GM19193 (cell line): ENCODE data around the gene ACOXL.

Experiments used
- POLR2A ChIP-seq: IDR thresholded peaks from 4 replicates; pipeline ENCODE4 v1.6.1; 2011; ENCODE audit not compliant: insufficient read depth, insufficient read length; ENCODE audit errors: extremely low read depth

ACOXL gene

GRCh38 chr2:110860630-110861029 is 128.3 kb downstream of the ACOXL start:
- TF ChIP-seq POLR2A: no peak

- no peak for TF ChIP-seq POLR2A
Observed at GRCh38 chr2:110861616-110862260, 129.4 kb downstream of the ACOXL start.

GRCh38 chr2:110863726-110864125 is 131.4 kb downstream of the ACOXL start:
- TF ChIP-seq POLR2A: no peak

- TF ChIP-seq POLR2A: no peak
Observed at GRCh38 chr2:110864176-110864575, 131.8 kb downstream of the ACOXL start.

- TF ChIP-seq POLR2A: no peak
Observed at GRCh38 chr2:110864731-110865130, 132.4 kb downstream of the ACOXL start.

GRCh38 chr2:110865188-110865587 is 132.8 kb downstream of the ACOXL start:
- no peak for TF ChIP-seq POLR2A

- TF ChIP-seq POLR2A: no peak
Observed at GRCh38 chr2:110866045-110866444, 133.7 kb downstream of the ACOXL start.

- TF ChIP-seq POLR2A: no peak
Observed at GRCh38 chr2:110866466-110866865, 134.1 kb downstream of the ACOXL start.

GRCh38 chr2:110867078-110867477 is 134.7 kb downstream of the ACOXL start:
- no peak for TF ChIP-seq POLR2A

GRCh38 chr2:110868971-110869370 is 136.6 kb downstream of the ACOXL start:
- no peak for TF ChIP-seq POLR2A

GRCh38 chr2:110869472-110870446 is 137.4 kb downstream of the ACOXL start:
- no peak for TF ChIP-seq POLR2A

GRCh38 chr2:110870545-110870944 is 138.2 kb downstream of the ACOXL start:
- no peak for TF ChIP-seq POLR2A

- TF ChIP-seq POLR2A: no peak
Observed at GRCh38 chr2:110871637-110872036, 139.3 kb downstream of the ACOXL start.

GRCh38 chr2:110872521-110872920 is 140.1 kb downstream of the ACOXL start:
- TF ChIP-seq POLR2A: no peak

GRCh38 chr2:110873056-110873502 is 140.7 kb downstream of the ACOXL start:
- TF ChIP-seq POLR2A: no peak
